ENCODE measurements around the gene PKD1.
"Not testable (repeated sequence)": the region's sequence is repeated elsewhere in the genome, so short reads cannot be mapped to it uniquely, and the experiment has no call there.

The PKD1 gene

GRCh38 chr16:2124377-2124693 lies 11.4 kb downstream of the PKD1 start:
- not testable (repeated sequence) for ATAC-seq

GRCh38 chr16:2123706-2124376 lies 11.9 kb downstream of the PKD1 start:
- not testable (repeated sequence) for DNase-seq, ATAC-seq

More at GRCh38 chr16:2124377-2124693, 11.4 kb downstream of the PKD1 start:
- not testable (repeated sequence) for DNase-seq

GRCh38 chr16:2122934-2123683 lies 12.6 kb downstream of the PKD1 start:
- ATAC-seq, result peak; percentile 7
- not testable (repeated sequence) for DNase-seq

GRCh38 chr16:2122429-2122828 lies 13.3 kb downstream of the PKD1 start:
- DNase-seq (no peak), ATAC-seq (no peak)

- DNase-seq, result no peak
- ATAC-seq, result no peak
Observed at GRCh38 chr16:2121853-2122252, 13.8 kb downstream of the PKD1 start.

- not testable (repeated sequence) for DNase-seq
- ATAC-seq, result peak; percentile 26
Observed at GRCh38 chr16:2121325-2121724, 14.4 kb downstream of the PKD1 start.

- ATAC-seq, DNase-seq: not testable (repeated sequence)
Observed at GRCh38 chr16:2117960-2118722, 17.6 kb downstream of the PKD1 start.

GRCh38 chr16:2117341-2117740 lies 18.4 kb downstream of the PKD1 start:
- not testable (repeated sequence) for ATAC-seq, DNase-seq

- ATAC-seq, DNase-seq: not testable (repeated sequence)
Observed at GRCh38 chr16:2116428-2116827, 19.3 kb downstream of the PKD1 start.

- DNase-seq (no peak), ATAC-seq (no peak)
Observed at GRCh38 chr16:2115591-2115973, 20.1 kb downstream of the PKD1 start.

GRCh38 chr16:2114885-2115590 lies 20.7 kb downstream of the PKD1 start:
- not testable (repeated sequence) for DNase-seq, ATAC-seq

GRCh38 chr16:2114225-2114624 lies 21.5 kb downstream of the PKD1 start:
- DNase-seq, ATAC-seq: not testable (repeated sequence)

GRCh38 chr16:2112539-2113106 lies 23.1 kb downstream of the PKD1 start:
- not testable (repeated sequence) for DNase-seq, ATAC-seq

GRCh38 chr16:2111412-2112335 lies 24.0 kb downstream of the PKD1 start:
- not testable (repeated sequence) for ATAC-seq, DNase-seq

GRCh38 chr16:2111009-2111353 lies 24.7 kb downstream of the PKD1 start:
- not testable (repeated sequence) for DNase-seq

GRCh38 chr16:2110332-2111008 lies 25.2 kb downstream of the PKD1 start:
- DNase-seq, ATAC-seq: not testable (repeated sequence)

More at GRCh38 chr16:2111009-2111353, 24.7 kb downstream of the PKD1 start:
- not testable (repeated sequence) for ATAC-seq

- ATAC-seq, DNase-seq: not testable (repeated sequence)
Observed at GRCh38 chr16:2109872-2110271, 25.8 kb downstream of the PKD1 start.

GRCh38 chr16:2109271-2109580 lies 26.5 kb downstream of the PKD1 start:
- not testable (repeated sequence) for DNase-seq, ATAC-seq

- not testable (repeated sequence) for DNase-seq, ATAC-seq
Observed at GRCh38 chr16:2108446-2109270, 27.0 kb downstream of the PKD1 start.

All from stimulated activated naive CD8-positive, alpha-beta T cell treated with anti-CD3 and anti-CD28 coated beads, Interleukin-15, Interleukin-2, amounts not matched to agents 100 U/mL and 50 U/mL, for 24 hours (primary cell).